Islet of Langerhans (tissue), 1 donor: Measurements from ENCODE around the gene LAMTOR2.

Experiments
- FAIRE-seq: peaks from one replicate; lab custom pipeline; 2011; peaks lifted over from hg19 to GRCh38; lab: Jason Lieb, UNC

Gene LAMTOR2

GRCh38 chr1:156099282-156099681, 44.7 kb downstream of the LAMTOR2 start:
- FAIRE-seq: no peak

- FAIRE-seq: no peak
Measured at GRCh38 chr1:156100205-156100995, 45.8 kb downstream of the LAMTOR2 start.

- no peak for FAIRE-seq
Measured at GRCh38 chr1:156101880-156102279, 47.3 kb downstream of the LAMTOR2 start.

GRCh38 chr1:156102633-156103511, 48.3 kb downstream of the LAMTOR2 start:
- FAIRE-seq: no peak

GRCh38 chr1:156103521-156103947, 49.0 kb downstream of the LAMTOR2 start:
- FAIRE-seq: no peak

GRCh38 chr1:156104065-156104810, 49.7 kb downstream of the LAMTOR2 start:
- peak; percentile 5 for FAIRE-seq

GRCh38 chr1:156104861-156105832, 50.6 kb downstream of the LAMTOR2 start:
- no peak for FAIRE-seq

GRCh38 chr1:156106624-156107488, 52.3 kb downstream of the LAMTOR2 start:
- FAIRE-seq: no peak

- FAIRE-seq: no peak
Measured at GRCh38 chr1:156108057-156108456, 53.5 kb downstream of the LAMTOR2 start.
